Measurements from ENCODE around the gene HASPIN.
A peak's percentile ranks its signal among the peaks of the same experiment; 100 is the strongest.

HASPIN gene

DNA sequence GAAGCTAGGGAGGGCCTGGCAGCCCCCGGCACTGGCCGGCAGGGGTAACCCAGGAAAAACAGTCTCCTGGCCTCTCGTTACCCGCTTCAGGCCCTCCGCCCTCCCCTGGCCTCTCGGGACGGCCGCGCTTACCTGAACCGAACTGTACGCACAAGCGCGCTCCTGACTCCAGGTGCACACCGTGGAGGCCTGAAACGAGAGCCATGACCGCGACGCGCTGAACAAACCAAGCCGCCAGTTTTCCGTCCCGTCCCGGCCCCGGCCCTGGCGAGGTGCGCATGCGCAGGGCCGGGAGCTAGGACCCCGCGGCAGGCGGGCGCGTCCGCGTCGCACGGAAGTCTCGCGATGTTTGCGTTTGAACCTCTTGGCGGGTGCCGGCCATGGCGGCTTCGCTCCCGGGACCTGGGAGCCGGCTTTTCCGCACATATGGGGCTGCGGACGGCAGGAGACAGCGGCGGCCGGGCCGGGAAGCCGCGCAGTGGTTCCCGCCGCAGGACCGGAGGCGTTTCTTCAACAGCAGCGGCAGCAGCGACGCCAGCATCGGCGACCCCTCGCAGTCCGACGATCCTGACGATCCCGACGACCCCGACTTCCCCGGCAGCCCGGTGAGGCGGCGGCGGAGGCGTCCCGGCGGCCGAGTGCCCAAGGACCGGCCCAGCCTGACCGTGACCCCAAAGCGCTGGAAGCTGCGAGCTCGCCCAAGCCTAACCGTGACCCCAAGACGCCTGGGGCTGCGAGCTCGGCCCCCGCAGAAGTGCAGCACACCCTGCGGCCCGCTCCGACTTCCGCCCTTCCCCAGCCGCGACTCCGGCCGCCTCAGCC lies at the start of gene HASPIN:
Gene HASPIN (plus strand): TSS at position 348 of the 822 bp plus-strand sequence. CDS start 33 bp downstream, at position 381.
- DNase-seq = peak; percentile 90 to 91

- DNase-seq = no peak
Measured at GRCh38 chr17:3675886-3676285, 47.8 kb upstream of the HASPIN start.

DNA sequence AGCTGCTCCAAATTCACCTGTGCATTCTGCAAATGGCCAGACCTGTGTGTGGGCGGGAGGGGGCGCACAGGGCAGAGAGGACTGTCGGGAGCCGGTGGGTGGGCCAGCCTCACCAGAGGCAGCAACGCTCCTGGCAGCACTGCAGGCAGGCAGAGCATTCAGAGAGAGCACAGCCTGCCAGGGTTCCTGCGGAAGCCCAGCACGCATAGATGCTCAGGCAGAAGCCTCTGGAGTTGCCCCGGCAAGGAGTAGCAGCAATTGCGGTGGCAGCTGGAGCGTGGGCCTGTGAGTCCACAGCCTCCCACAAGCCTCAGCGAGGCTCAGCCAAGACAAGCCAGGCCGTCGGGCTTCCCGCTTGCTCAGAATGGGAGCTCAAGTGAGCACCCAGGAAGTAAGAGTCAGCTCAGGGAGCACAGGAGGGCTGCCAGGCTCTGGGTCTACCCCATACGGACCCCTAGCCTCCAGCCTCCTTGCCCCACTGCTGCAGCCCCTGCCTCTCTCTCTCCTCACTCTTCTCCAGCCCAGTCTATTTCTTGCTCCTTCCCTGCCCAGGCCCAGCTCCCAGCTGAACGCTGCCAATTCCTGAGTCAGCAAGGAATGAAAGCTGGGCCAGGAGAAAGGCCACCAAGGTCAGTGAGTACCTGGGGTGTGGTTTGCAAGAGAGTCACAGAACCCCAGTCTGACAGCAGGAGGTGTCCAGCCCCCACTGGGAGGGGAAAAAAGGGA lies 45.4 kb upstream of the HASPIN start:
- DNase-seq = no peak

DNA sequence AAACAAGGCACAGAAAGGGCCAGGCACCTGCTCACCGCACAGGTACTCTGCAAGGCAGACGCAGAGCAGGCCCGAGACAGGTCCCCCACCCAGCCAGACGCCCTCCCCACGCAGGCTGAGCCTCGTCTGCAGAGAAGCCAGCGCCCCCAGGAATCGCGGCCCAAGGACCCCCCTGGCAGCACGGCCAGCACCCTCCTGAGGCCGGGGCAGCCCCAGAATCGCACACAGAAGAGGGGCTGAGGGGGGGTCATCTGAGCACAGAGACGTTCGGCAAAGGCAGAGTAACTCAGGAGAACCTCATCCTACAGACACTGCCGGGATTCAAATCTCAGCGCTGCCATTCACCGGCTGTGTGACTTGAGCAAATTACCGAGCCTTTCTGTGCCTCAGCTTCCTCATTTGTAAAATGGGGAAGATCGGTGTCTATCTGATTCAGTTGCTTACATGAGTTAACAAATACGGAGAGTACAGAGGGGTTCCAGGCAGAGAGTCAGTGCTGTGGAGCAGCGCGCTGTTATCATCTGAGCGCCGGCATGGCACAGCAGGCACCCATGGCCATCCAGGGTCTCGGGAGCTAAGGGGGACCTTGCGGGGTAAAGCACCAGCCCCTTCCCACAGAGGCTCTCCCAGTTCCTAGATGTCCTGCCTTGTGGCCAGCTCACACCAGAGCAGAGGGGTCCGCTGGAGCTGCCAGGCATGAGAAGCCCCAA lies 44.7 kb upstream of the HASPIN start:
- DNase-seq = no peak

- no peak for DNase-seq
Measured at GRCh38 chr17:3679531-3680126, 44.1 kb upstream of the HASPIN start.

DNA sequence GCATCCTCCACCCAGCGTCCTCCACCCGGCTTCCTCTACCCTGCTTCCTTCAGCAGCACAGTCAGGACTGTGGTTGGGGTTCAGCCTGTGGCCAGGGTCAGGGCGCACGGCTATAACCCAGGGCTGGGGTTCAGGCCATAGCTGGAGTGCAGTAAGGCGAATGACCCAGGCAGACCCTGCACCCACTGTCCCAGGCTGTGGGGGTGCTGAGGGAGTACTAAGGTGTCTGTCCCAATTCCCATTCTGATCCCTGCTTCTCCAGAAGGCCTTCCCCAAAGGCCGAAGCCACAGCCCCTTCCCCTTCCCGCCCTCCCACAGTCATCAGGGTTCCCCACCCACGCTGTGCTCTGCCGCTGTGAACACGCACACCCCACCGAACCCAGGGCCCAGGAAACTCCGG lies 42.6 kb upstream of the HASPIN start:
- DNase-seq = no peak

DNA sequence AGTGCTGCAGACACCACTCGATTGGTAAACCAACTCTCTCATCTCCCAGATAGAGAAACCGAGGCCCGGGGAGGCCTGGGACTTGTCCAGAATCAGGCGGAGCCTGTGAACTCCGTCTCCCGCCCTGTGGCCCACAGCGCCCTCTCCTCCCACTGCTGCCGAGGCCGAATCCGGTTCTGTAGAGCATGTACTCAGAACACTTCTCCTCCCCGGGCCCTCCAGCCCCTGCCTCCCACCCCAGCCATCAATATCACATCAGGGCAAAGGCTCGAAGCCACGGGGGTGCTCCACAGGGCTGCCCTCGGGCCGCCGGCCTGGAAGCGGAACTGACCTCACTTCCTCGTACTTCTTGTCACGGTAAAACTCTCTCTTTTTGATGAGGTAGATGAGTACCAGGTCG lies 42.1 kb upstream of the HASPIN start:
- DNase-seq = no peak

GRCh38 chr17:3682033-3682432 lies 41.7 kb upstream of the HASPIN start:
- no peak for DNase-seq

DNA sequence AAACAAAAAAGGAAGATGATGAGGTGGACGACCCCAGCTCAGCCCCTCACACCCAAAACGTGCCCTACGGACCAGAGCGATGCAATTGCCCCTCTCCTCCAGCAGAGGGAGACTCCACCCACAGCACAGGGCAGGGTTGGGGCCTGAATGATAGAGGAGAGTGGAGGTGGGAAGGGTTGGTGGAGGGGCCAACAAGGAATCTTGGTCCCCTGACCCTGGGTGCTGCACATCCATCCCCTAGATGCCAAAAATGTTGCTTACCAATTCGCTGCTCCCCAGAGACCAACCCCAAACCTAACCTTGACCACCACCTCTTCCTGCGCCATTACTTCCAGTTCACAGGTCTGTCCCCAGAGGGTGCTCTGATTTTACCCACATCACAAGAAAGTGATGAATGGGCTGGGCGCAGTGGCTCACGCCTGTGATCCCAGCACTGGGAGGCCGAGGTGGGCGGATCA lies 40.6 kb upstream of the HASPIN start:
- DNase-seq = peak; percentile 58 to 62

GRCh38 chr17:3685174-3685573 lies 38.5 kb upstream of the HASPIN start:
- DNase-seq = no peak

GRCh38 chr17:3688027-3688553 lies 35.6 kb upstream of the HASPIN start:
- no peak for DNase-seq

DNA sequence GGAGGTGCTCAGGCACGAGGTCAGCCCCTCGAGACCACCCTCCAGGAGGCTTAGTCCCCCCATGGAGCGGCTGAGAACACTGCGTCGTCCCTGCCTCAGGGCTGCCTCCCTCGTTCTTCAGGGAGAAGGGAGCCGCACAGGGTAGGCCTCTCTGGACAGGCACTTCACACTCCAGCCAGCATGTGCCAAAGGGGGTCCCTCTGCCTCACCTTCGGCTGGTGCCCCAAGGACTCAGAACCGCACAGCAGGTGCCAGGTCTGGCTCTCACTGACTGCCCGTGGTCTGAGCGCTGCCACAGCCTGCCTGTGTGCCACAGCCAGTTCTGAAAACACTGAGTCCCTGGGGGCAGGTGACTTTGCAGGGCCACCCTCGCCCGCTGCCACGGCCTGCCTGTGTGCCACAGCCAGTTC lies 34.8 kb upstream of the HASPIN start:
- no peak for DNase-seq

- no peak for DNase-seq
Measured at GRCh38 chr17:3689262-3690093, 34.2 kb upstream of the HASPIN start.

DNA sequence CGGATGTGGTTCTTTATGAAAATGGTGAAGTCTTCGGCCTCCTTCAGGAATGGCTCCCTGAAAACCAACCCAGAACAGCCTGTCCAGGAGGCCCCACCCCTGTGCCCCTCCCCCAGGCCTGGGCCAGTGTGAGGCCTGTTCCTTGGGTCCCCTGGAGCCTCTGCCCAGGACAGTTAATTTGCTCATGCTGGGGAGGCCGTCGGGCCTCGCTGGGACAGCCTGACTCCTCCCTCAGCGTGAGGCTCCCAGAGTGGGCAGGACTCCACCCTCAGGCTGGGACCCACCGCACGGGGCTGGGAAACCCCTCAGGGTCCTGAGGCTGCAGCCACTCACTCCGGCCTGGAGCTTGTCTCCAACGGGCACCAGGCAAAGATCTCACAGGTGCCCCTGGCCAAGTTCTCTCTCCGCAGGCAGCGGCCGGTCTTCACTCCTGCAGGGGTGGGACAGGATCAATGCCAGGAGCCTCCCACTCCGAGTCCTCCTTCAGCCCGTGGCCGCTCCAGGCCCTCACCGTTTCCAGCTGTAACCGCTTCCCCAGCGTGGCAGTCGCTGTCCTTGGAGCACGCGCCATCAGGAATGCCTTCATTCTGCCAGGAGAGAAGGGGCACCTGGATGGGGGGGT lies 33.5 kb upstream of the HASPIN start:
- no peak for DNase-seq

DNA sequence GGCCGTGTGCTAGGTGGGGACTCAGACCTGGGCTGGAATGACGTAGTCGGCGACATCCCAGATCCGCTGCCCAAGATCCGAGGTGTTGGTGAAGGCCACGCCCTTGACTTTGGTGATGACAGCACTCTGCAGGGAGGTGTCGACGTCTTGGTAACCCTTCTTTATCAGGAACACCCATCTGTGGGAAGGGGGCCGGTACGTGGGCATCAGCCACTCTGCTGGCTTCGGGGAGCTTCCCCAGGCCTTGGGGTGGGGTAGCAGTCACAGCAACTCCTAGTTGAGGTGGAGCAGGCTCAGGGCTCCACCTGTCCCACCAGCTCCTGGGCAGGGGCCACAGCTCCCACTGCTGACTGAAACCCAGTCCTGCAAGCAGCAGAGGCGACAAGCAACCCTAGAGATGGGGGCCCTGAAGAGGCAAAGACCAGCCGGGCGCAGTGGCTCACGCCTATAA lies 32.1 kb upstream of the HASPIN start:
- DNase-seq = no peak

GRCh38 chr17:3692346-3692745 lies 31.4 kb upstream of the HASPIN start:
- DNase-seq = no peak

DNA sequence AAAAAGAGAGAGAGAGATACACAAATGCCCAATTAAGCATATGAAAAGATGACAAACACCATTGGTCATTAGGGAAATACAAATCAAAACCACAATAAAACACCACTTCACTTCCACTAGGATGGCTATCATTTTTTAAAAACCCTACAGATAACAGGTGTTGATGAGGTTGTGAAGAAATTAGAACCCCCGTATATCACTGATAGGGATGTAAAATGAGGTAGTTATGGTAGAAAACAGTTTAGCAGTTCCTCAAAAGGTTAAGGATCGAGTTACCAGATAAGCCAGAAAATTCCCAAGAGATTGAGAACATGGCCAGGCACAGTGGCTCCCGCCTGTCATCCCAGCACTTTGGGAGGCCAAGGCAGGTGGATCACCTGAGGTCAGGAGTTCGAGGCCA lies 30.6 kb upstream of the HASPIN start:
- DNase-seq = no peak

DNA sequence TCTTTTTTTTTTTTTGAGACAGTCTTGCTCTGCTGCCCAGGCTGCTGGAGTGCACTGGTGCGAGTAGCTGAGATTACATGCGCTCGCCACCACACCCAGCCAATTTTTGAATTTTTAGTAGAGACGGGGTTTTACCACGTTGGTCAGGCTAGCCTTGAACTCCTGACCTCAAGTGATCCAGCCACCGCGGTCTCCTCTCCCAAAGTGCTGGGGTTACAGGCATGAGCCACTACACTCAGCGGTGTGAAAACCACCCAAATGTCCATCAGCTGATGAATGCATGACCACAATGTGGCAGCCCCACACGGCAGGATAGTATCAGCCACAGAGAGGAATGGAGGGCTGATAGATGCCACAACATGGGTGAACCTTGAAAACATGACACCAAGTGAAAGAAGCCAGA lies 29.9 kb upstream of the HASPIN start:
- no peak for DNase-seq

DNA sequence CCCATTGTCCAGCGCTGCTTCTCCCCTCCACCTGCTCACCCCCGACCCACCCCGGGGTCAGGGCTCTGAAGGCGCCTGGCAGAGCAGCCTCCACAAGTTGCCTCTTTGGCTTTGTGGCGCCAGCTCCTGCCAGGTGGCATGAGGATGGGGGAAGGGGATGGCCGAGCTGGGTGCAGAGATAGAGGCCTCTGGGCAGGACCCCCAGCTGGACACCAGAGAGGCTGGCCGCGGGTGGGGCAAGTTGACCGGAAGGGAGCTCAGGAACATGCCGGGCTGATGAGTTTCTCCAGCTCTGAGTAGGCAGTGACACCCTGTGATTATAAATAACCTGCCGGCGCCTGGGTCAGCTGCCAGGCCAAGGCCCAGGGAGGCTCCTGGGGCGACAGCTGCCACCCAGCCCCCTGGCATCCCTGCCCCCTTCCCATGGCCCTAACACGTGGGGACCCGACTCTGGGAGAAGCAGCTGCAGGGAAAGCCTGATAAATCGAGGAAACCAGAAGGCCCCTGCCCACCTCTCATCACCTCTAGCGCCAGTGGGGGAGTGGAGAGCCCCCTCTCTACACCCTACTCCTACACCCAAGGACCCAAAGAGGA lies 28.5 kb upstream of the HASPIN start:
- no peak for DNase-seq

GRCh38 chr17:3695723-3696411 lies 27.8 kb upstream of the HASPIN start, which contains the start of gene P2RX5:
Gene P2RX5, minus strand, starts transcription at chr17:3696155. Its CDS starts 150 bp downstream, at chr17:3696005.
- peak; percentile 24 to 29 for DNase-seq

Data from activated CD4-positive, alpha-beta T cell treated with anti-CD3 and anti-CD28 coated beads for 4 hours (primary cell).